Brain pericyte (primary cell): ENCODE results near the gene BMP3.

Experiments used
- DNase-seq: peaks from one replicate; pipeline ENCODE4 v3.0.0-alpha.2; 2012; ENCODE audit warnings: low read depth, low spot score

BMP3 gene

GRCh38 chr4:81040012-81040659, 9.6 kb downstream of the BMP3 start:
- peak; percentile 20 for DNase-seq

- no peak for DNase-seq
Measured at GRCh38 chr4:81042578-81043365, 12.3 kb downstream of the BMP3 start.

- DNase-seq: no peak
Measured at GRCh38 chr4:81049330-81049729, 18.8 kb downstream of the BMP3 start.

GRCh38 chr4:81049907-81050306, 19.4 kb downstream of the BMP3 start:
- no peak for DNase-seq

- no peak for DNase-seq
Measured at GRCh38 chr4:81052119-81053068, 21.9 kb downstream of the BMP3 start.

GRCh38 chr4:81058621-81059020, 28.1 kb downstream of the BMP3 start:
- no peak for DNase-seq

GRCh38 chr4:81060587-81061343, 30.3 kb downstream of the BMP3 start:
- DNase-seq: no peak

- no peak for DNase-seq
Measured at GRCh38 chr4:81061344-81061730, 30.8 kb downstream of the BMP3 start.

- no peak for DNase-seq
Measured at GRCh38 chr4:81062001-81062400, 31.5 kb downstream of the BMP3 start.

GRCh38 chr4:81065446-81065845, 34.9 kb downstream of the BMP3 start:
- DNase-seq: no peak

- DNase-seq: peak; percentile 53
Measured at GRCh38 chr4:81069706-81070331, 39.3 kb downstream of the BMP3 start.

- no peak for DNase-seq
Measured at GRCh38 chr4:81071013-81071412, 40.5 kb downstream of the BMP3 start.

- no peak for DNase-seq
Measured at GRCh38 chr4:81081156-81081555, 50.6 kb downstream of the BMP3 start.

- no peak for DNase-seq
Measured at GRCh38 chr4:81084029-81084428, 53.5 kb downstream of the BMP3 start.

- DNase-seq: no peak
Measured at GRCh38 chr4:81084634-81085033, 54.1 kb downstream of the BMP3 start.

- DNase-seq: no peak
Measured at GRCh38 chr4:81085291-81085690, 54.8 kb downstream of the BMP3 start.

GRCh38 chr4:81085979-81086378, 55.5 kb downstream of the BMP3 start:
- DNase-seq: no peak

GRCh38 chr4:81093720-81094401, 63.4 kb downstream of the BMP3 start:
- no peak for DNase-seq

- DNase-seq: no peak
Measured at GRCh38 chr4:81095389-81095788, 64.9 kb downstream of the BMP3 start.

- no peak for DNase-seq
Measured at GRCh38 chr4:81096566-81096965, 66.1 kb downstream of the BMP3 start.
